PC-3 (cell line): ENCODE data around the gene HLA-DOB. TPM values are rescaled to one million over a fixed set of nuclear protein-coding genes. Genes with fewer than 3 reads are reported as not detected.
A peak's percentile ranks its signal among the peaks of the same experiment; 100 is the strongest.

Experiments used
- ATAC-seq: fragments of 200-7000 bp; cut with Tn5 transposase; 2 replicates; pipeline ENCODE4 v1.9.1; 2020; ENCODE audit warnings: mild to moderate bottlenecking, moderate library complexity
- BruUV-seq: library from RNA; stranded (reverse); fragments of 400-500 nt; replicated peaks from 2 replicates; lab custom pipeline; 2021; lab: Mats Ljungman, UMichigan
- CTCF ChIA-PET: fragments of 300-600 bp; sonication (Branson Sonifier 250); formaldehyde crosslinking; loops from one replicate; lab custom pipeline; 2022; ENCODE audit warnings: antibody characterized with exemption; lab: Charles Lee
- POLR2A ChIA-PET: fragments of 300-600 bp; sonication (Branson Sonifier 250); formaldehyde crosslinking; loops from one replicate; lab custom pipeline; 2022; ENCODE audit warnings: antibody characterized with exemption; ENCODE audit not compliant: unreplicated experiment; lab: Charles Lee
- DNase-seq: peaks from one replicate; pipeline ENCODE4 v3.0.0-alpha.2; 2015
- H2AFZ ChIP-seq: fragments of 300-600 bp; sonication (generic); 2 replicates; pipeline ENCODE4 v1.6.0; 2016; ENCODE audit warnings: antibody characterized with exemption, low read length
- H3F3A ChIP-seq: fragments of 300-600 bp; sonication (generic); one replicate; pipeline ENCODE4 v1.6.0; 2017; ENCODE audit warnings: antibody characterized with exemption, low read length, control low read depth, mild to moderate bottlenecking; ENCODE audit not compliant: unreplicated experiment
- H3K27ac ChIP-seq: fragments of 300-600 bp; sonication (generic); 2 replicates; pipeline ENCODE4 v1.5.1; 2016; ENCODE audit warnings: mild to moderate bottlenecking, low read length
- H3K27me3 ChIP-seq: fragments of 300-600 bp; sonication (generic); 2 replicates; pipeline ENCODE4 v1.6.1; 2016; ENCODE audit warnings: low read length, mixed read lengths
- H3K36me3 ChIP-seq: fragments of 300-600 bp; sonication (generic); 2 replicates; pipeline ENCODE4 v1.6.1; 2016; ENCODE audit warnings: low read depth, mixed run types, low read length, mixed read lengths
- H3K4me1 ChIP-seq: fragments of 300-600 bp; sonication (generic); 2 replicates; pipeline ENCODE4 v1.5.1; 2016; ENCODE audit warnings: low read length; ENCODE audit not compliant: insufficient read depth
- H3K4me2 ChIP-seq: fragments of 300-600 bp; sonication (generic); 2 replicates; pipeline ENCODE4 v1.6.0; 2016; ENCODE audit warnings: low read length
- H3K4me3 ChIP-seq: fragments of 300-600 bp; sonication (generic); 2 replicates; pipeline ENCODE4 v1.5.1; 2016; ENCODE audit warnings: mild to moderate bottlenecking, low read length, mixed read lengths
- H3K79me2 ChIP-seq: fragments of 300-600 bp; sonication (generic); 2 replicates; pipeline ENCODE4 v1.6.1; 2017; ENCODE audit warnings: low read length, mixed read lengths
- H3K9ac ChIP-seq: fragments of 300-600 bp; sonication (generic); 2 replicates; pipeline ENCODE4 v1.6.0; 2016; ENCODE audit warnings: mild to moderate bottlenecking, low read length
- H3K9me2 ChIP-seq: fragments of 300-600 bp; sonication (generic); replicated peaks from 2 replicates; pipeline ENCODE4 v1.6.1; 2016; ENCODE audit warnings: mixed run types, low read length, mixed read lengths
- H3K9me3 ChIP-seq: fragments of 300-600 bp; sonication (generic); 2 replicates; pipeline ENCODE4 v1.6.1; 2016; ENCODE audit warnings: low read length, mixed read lengths
- H4K20me1 ChIP-seq: fragments of 300-600 bp; sonication (generic); 2 replicates; pipeline ENCODE4 v1.6.1; 2016; ENCODE audit warnings: low read length, mixed read lengths
- CTCF ChIP-seq: fragments of 300-600 bp; sonication (generic); conservative IDR thresholded peaks from 2 replicates; pipeline ENCODE4 v1.5.1; 2017; ENCODE audit warnings: antibody characterized with exemption, low read depth, mild to moderate bottlenecking, low read length
- EZH2 ChIP-seq: fragments of 300-600 bp; sonication (generic); IDR thresholded peaks from one replicate; pipeline ENCODE4 v1.6.1; 2017; ENCODE audit warnings: antibody characterized with exemption, mild to moderate bottlenecking, low read length; ENCODE audit not compliant: unreplicated experiment
- EZH2phosphoT487 ChIP-seq: fragments of 300-600 bp; sonication (generic); IDR thresholded peaks from 2 replicates; pipeline ENCODE4 v1.6.1; 2018; ENCODE audit warnings: mild to moderate bottlenecking, antibody characterized with exemption, low read length, borderline replicate concordance
- intact Hi-C: fragments of 100-400 bp; cut with micrococcal nuclease; formaldehyde crosslinking; loops from 2 replicates; pipeline ENCODE4 v1.9.0; 2023
- total RNA-seq: library from RNA; depleted of rRNA; stranded (reverse); fragments of >200 nt; gene quantifications from 2 replicates; pipeline ENCODE4 v1.2.3, GENCODE V29; 2014

Gene HLA-DOB
- total RNA-seq, 1 experiment from 2014 or later: 0.29 TPM

DNA sequence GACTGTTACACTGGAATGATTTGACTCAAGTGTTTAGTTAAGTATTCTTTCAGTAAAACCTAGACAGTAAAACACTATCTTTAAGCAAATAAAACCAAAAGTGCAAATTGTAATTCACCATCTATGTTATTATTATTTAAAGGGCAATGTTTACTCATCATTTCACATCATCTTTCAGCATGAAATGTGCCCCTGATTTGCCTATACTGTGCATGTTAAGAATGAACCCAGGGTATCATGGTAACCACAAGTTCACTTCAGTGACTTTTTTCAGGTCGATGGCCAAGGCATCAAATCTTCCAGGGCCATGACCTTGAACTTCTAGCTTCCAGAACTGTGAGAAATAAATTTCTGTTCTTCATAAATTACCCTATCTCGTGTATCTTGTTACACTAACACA lies 2.1 kb upstream of the HLA-DOB start:
- H3K4me3 ChIP-seq: no peak overlapping the region
- no peaks in the 10 kb centered on the region for H3K9me3 ChIP-seq
- ChIA-PET POLR2A (no interaction called here), CTCF (no interaction called here)
- ATAC-seq (no peak), DNase-seq (no peak)
- H2AFZ ChIP-seq: no peak overlapping the region
- H3K9me2 ChIP-seq: no peaks in the 10 kb centered on the region
- H3F3A ChIP-seq: no peaks in the 10 kb centered on the region
- intact Hi-C loops: no loop called here
- no peak overlapping the region for H3K27ac ChIP-seq
- H3K27me3 ChIP-seq: no peaks in the 10 kb centered on the region
- H3K4me1 ChIP-seq: peaks cover 18% of the 10 kb centered on the region
- no peak overlapping the region for H3K9ac ChIP-seq
- no TSS peak for BruUV-seq
- no peaks in the 10 kb centered on the region for H4K20me1 ChIP-seq
- no peak for TF ChIP-seq EZH2phosphoT487
- TF ChIP-seq CTCF: no peak
- no peak for TF ChIP-seq EZH2
- H3K4me2 ChIP-seq: no peak overlapping the region
- H3K79me2 ChIP-seq: no peaks in the 10 kb centered on the region
- no peaks in the 10 kb centered on the region for H3K36me3 ChIP-seq

- Histone ChIP-seq H3K4me1 (peaks cover 18% of the 10 kb centered on the region), H3K4me2 (no peak overlapping the region; the same call in 1 of the 2 replicates), H3F3A (no peaks in the 10 kb centered on the region), H3K79me2 (no peaks in the 10 kb centered on the region), H3K27me3 (0 out of 2 replicates have a peak, but pooled peaks cover 3% of the 10 kb centered on the region), H3K9ac (no peak overlapping the region), H4K20me1 (no peaks in the 10 kb centered on the region), H3K9me2 (no peaks in the 10 kb centered on the region), H2AFZ (no peak overlapping the region), H3K4me3 (no peak overlapping the region), H3K27ac (peak overlapping the region; percentile 6; the same call in 1 of the 2 replicates), H3K36me3 (no peaks in the 10 kb centered on the region), H3K9me3 (no peaks in the 10 kb centered on the region)
- DNase-seq (no peak), ATAC-seq (no peak)
- TF ChIP-seq CTCF (no peak), EZH2 (no peak), EZH2phosphoT487 (no peak)
- CTCF ChIA-PET: no interaction called here
- intact Hi-C loops: no loop called here
- no TSS peak for BruUV-seq
- POLR2A ChIA-PET: no interaction called here
Measured at GRCh38 chr6:32815996-32816395, 806 bp downstream of the HLA-DOB start.

DNA sequence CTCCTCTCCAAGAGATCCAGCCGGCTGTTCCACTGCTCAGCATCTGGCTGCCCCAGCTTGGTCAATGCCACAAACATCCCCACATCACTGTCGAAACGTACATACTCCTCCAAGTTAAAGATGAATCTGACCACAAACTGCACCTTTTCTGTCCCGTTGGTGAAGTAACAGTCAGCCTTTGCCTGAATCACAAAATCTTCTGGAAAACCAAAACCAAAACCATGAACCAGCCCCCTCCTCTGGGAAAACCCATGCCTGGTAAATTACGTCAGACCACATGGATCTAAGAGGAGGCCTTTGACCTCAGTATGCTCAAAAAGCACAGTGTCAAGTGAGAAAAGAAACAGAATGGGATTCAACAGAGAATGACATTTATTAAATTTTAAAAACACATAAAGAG lies 1.7 kb downstream of the HLA-DOB start:
- POLR2A ChIA-PET: no interaction called here
- peaks cover 18% of the 10 kb centered on the region for H3K4me1 ChIP-seq

More for the DNA sequence above, 1.7 kb downstream of the HLA-DOB start:
- Histone ChIP-seq H3F3A (no peaks in the 10 kb centered on the region), H3K9me3 (no peaks in the 10 kb centered on the region), H3K79me2 (no peaks in the 10 kb centered on the region), H2AFZ (no peak overlapping the region), H4K20me1 (no peaks in the 10 kb centered on the region), H3K27me3 (0 out of 2 replicates have a peak, but pooled peaks cover 3% of the 10 kb centered on the region), H3K4me3 (no peak overlapping the region), H3K9me2 (no peaks in the 10 kb centered on the region), H3K36me3 (no peaks in the 10 kb centered on the region), H3K4me2 (no peak overlapping the region), H3K9ac (no peak overlapping the region), H3K27ac (no peak overlapping the region)
- BruUV-seq: no TSS peak
- CTCF ChIA-PET: no interaction called here
- TF ChIP-seq EZH2 (no peak), CTCF (no peak), EZH2phosphoT487 (no peak)
- intact Hi-C loops: no loop called here
- no peak for DNase-seq
- ATAC-seq: no peak
